MCF 10A (cell line): ENCODE data around the gene AGAP5. TPM values are rescaled to one million over a fixed set of nuclear protein-coding genes. Genes with fewer than 3 reads are reported as not detected.

Experiments used
- BruUV-seq: library from RNA; stranded (reverse); fragments of 400-500 nt; replicated peaks from 2 replicates; lab custom pipeline; 2021; lab: Mats Ljungman, UMichigan
- CTCF ChIA-PET: fragments of 300-600 bp; sonication (Branson Sonifier 250); formaldehyde crosslinking; extraction: SDS; loops from one replicate; lab custom pipeline; 2021; ENCODE audit warnings: antibody characterized with exemption, inconsistent platforms; lab: Yijun Ruan, JAX
- POLR2A ChIA-PET: fragments of 300-600, 350-650 bp; sonication (Branson Sonifier 250); formaldehyde crosslinking; extraction: SDS; loops from one replicate; lab custom pipeline; 2020; ENCODE audit warnings: antibody characterized with exemption, inconsistent platforms; lab: Yijun Ruan, JAX
- DNase-seq: peaks from one replicate; pipeline ENCODE4 v3.0.0-alpha.2; 2018; ENCODE audit not compliant: unreplicated experiment
- H3K27ac Mint-ChIP-seq: one replicate; pipeline ENCODE4 v1.8.0; 2022; ENCODE audit warnings: mild to moderate bottlenecking, low read depth, mixed read lengths; ENCODE audit not compliant: unreplicated experiment
- H3K27me3 Mint-ChIP-seq: one replicate; pipeline ENCODE4 v1.8.0; 2022; ENCODE audit warnings: mixed read lengths; ENCODE audit not compliant: insufficient read depth, unreplicated experiment
- H3K36me3 Mint-ChIP-seq: one replicate; pipeline ENCODE4 v1.8.0; 2022; ENCODE audit warnings: mild to moderate bottlenecking, moderate library complexity, mixed read lengths; ENCODE audit not compliant: insufficient read depth, unreplicated experiment
- H3K4me1 Mint-ChIP-seq: one replicate; pipeline ENCODE4 v1.8.0; 2022; ENCODE audit warnings: mixed read lengths; ENCODE audit not compliant: insufficient read depth, unreplicated experiment
- H3K4me3 Mint-ChIP-seq: one replicate; pipeline ENCODE4 v1.8.0; 2022; ENCODE audit warnings: mild to moderate bottlenecking, moderate library complexity, mixed read lengths; ENCODE audit not compliant: unreplicated experiment
- H3K9me3 Mint-ChIP-seq: one replicate; pipeline ENCODE4 v1.8.0; 2022; ENCODE audit warnings: mixed read lengths; ENCODE audit not compliant: unreplicated experiment
- CTCF ChIP-seq: fragments of 200-600 bp; IDR thresholded peaks from one replicate; pipeline ENCODE4 v1.8.0; 2022; ENCODE audit warnings: antibody characterized with exemption, mild to moderate bottlenecking; ENCODE audit not compliant: unreplicated experiment
- intact Hi-C: fragments of 100-400 bp; cut with micrococcal nuclease; formaldehyde crosslinking; loops from 2 replicates; pipeline ENCODE4 v1.14.1; 2022
- total RNA-seq: library from RNA; stranded (reverse); gene quantifications from 2 replicates; pipeline ENCODE4 v1.2.3, GENCODE V29; 2022

The AGAP5 gene
- total RNA-seq, 1 experiment from 2014 or later = 16.0 TPM

DNA sequence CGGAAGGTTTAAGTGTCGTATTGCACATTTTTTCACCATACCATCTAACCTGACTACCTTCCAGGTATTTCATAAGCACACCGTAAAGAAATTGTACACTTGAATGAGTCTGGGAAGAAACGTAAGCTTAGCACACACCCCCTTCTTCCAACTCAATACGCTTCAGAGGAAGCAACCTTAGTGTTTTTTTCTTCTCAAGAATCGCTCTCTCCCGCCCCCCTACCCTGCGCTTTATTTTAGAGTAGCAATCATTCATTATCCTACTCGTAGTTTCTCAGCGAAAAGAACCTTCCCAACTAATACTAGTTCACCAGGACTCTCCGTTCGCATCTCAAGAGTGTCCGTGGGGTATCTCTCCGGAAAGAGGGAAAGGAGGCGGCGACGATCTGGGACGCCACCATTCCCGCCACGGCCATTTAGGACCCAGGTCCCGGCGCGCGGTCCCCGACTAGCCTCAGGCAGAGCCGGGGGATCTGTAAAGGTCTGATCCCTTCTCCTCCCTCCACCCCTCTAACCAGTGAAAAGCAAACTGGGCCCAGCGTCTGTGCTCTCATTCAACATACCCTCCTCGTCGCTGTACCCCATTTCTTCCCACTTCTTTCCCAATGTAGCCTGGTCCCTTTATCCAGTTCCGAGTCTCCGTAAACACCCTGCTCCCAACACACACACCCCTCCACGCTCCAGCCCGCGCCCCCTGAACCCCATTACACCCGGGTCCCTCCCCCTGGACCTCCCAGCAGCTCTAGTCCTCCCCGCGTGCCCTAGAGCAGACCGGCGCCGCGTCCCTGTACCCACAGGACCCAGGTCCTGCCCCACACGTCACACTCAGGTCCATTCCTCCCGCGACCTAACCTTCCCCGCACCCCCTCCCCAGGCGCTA is 72.7 kb downstream of the AGAP5 start:
- Mint-ChIP-seq H3K36me3 (peaks cover 7% of the 10 kb centered on the region), H3K4me3 (peak overlapping the region; percentile 95), H3K9me3 (no peaks in the 10 kb centered on the region), H3K27me3 (no peaks in the 10 kb centered on the region), H3K27ac (peak overlapping the region; percentile 100), H3K4me1 (peaks cover 8% of the 10 kb centered on the region)
- BruUV-seq = no TSS peak
- TF ChIP-seq CTCF = no peak
- ChIA-PET CTCF (interaction anchor here (0.6 to 2.8 kb wide), 2 partner anchors 96 to 337 kb away, joined by 3 to 13 read pairs; no protein-coding TSS in a partner anchor), POLR2A (interaction anchor here (0.6 to 6.8 kb wide), 24 partner anchors 9 to 534 kb away, joined by 3 to 43 read pairs (median 5); partner anchors contain the start of genes DNAJC9, MRPS16, PPP3CB and USP54)
- intact Hi-C loops = loop anchor here (1.0 kb wide), 1 partner anchor 96 kb away; no protein-coding TSS in a partner anchor
- peak; percentile 65 for DNase-seq

Other genes starting within 250 kb of the AGAP5 start
- gene PPP3CB, start 202.1 kb downstream of the AGAP5 start, total RNA-seq = 34.8 and 37.4 TPM in 2 replicates
- gene USP54, start 106.8 kb downstream of the AGAP5 start, total RNA-seq = 19.6 and 21.4 TPM in 2 replicates
- gene MYOZ1, start 56.6 kb downstream of the AGAP5 start, total RNA-seq = not detected in 2 replicates
- not detected in 2 replicates for gene SYNPO2L, start 42.1 kb downstream of the AGAP5 start, total RNA-seq
- gene SEC24C, start 46.3 kb upstream of the AGAP5 start, total RNA-seq = 78.0 and 97.9 TPM in 2 replicates
- 13.1 and 19.5 TPM in 2 replicates for gene CHCHD1, start 83.9 kb upstream of the AGAP5 start, total RNA-seq
- 84.2 and 112 TPM in 2 replicates for gene ZSWIM8, start 87.5 kb upstream of the AGAP5 start, total RNA-seq
- gene NDST2, start 113.5 kb upstream of the AGAP5 start, total RNA-seq = 22.9 and 25.2 TPM in 2 replicates
- 10.9 and 13.7 TPM in 2 replicates for gene CAMK2G, start 176.4 kb upstream of the AGAP5 start, total RNA-seq
- gene PLAU, start 213.0 kb upstream of the AGAP5 start, total RNA-seq = 17.3 and 30.6 TPM in 2 replicates